Nephron (organoid): Measurements from ENCODE around the gene WFIKKN1.

Source experiments
- H3K27ac Mint-ChIP-seq, 3 experiments: 2 replicates each; pipeline ENCODE4 v1.8.0; 2020; ENCODE audit warnings: mixed read lengths in 3 of 3, mild to moderate bottlenecking in 2 of 3, moderate library complexity in 1 of 3
- H3K27me3 Mint-ChIP-seq: 2 replicates; pipeline ENCODE4 v1.8.0; 2021; ENCODE audit warnings: low read depth, mild to moderate bottlenecking, moderate library complexity, mixed read lengths
- H3K36me3 Mint-ChIP-seq: 2 replicates; pipeline ENCODE4 v1.8.0; 2020; ENCODE audit warnings: low read depth, mixed read lengths
- H3K4me1 Mint-ChIP-seq: 2 replicates; pipeline ENCODE4 v1.8.0; 2020; ENCODE audit warnings: mixed read lengths
- H3K4me3 Mint-ChIP-seq, 3 experiments: 2 replicates each; pipeline ENCODE4 v1.8.0; 2020; ENCODE audit warnings: mild to moderate bottlenecking in 3 of 3, mixed read lengths in 3 of 3, moderate library complexity in 2 of 3
- H3K9me3 Mint-ChIP-seq: 2 replicates; pipeline ENCODE4 v1.8.0; 2020; ENCODE audit warnings: mixed read lengths
- CTCF ChIP-seq, 3 experiments: fragments of 200-600 bp; sonication (generic); IDR thresholded peaks; one replicate each; pipeline ENCODE4 v1.5.0; 2021; ENCODE audit warnings: antibody characterized with exemption in 3 of 3; ENCODE audit not compliant: unreplicated experiment in 3 of 3

The WFIKKN1 gene

GRCh38 chr16:622920-623280, 7.9 kb upstream of the WFIKKN1 start:
- H3K27ac Mint-ChIP-seq = no peak overlapping the region
- H3K4me1 Mint-ChIP-seq = no peaks in the 10 kb centered on the region
- no peaks in the 10 kb centered on the region for H3K27me3 Mint-ChIP-seq
- H3K4me3 Mint-ChIP-seq = no peak overlapping the region
- no peak for TF ChIP-seq CTCF (IDR thresholded peaks at IDR 0.05; ENCODE audit: unreplicated experiment in 3 of 3)
- H3K9me3 Mint-ChIP-seq = no peaks in the 10 kb centered on the region
- peaks cover 10% of the 10 kb centered on the region for H3K36me3 Mint-ChIP-seq

- TF ChIP-seq CTCF (IDR thresholded peaks at IDR 0.05; ENCODE audit: unreplicated experiment in 3 of 3) = no peak
- Mint-ChIP-seq H3K27ac (no peak overlapping the region), H3K9me3 (no peaks in the 10 kb centered on the region), H3K27me3 (no peaks in the 10 kb centered on the region), H3K36me3 (peaks cover 13% of the 10 kb centered on the region), H3K4me1 (peaks cover 6% of the 10 kb centered on the region), H3K4me3 (no peak overlapping the region)
Observed at GRCh38 chr16:624526-625070, 6.2 kb upstream of the WFIKKN1 start.

- H3K9me3 Mint-ChIP-seq = no peaks in the 10 kb centered on the region
- H3K4me1 Mint-ChIP-seq = peaks cover 6% of the 10 kb centered on the region
- no peak overlapping the region for H3K4me3 Mint-ChIP-seq
- H3K27ac Mint-ChIP-seq = no peak overlapping the region
- no peak for TF ChIP-seq CTCF (IDR thresholded peaks at IDR 0.05; ENCODE audit: unreplicated experiment in 3 of 3)
- H3K36me3 Mint-ChIP-seq = peaks cover 13% of the 10 kb centered on the region
- H3K27me3 Mint-ChIP-seq = no peaks in the 10 kb centered on the region
Observed at GRCh38 chr16:625117-625976, 5.4 kb upstream of the WFIKKN1 start.

- Mint-ChIP-seq H3K27me3 (no peaks in the 10 kb centered on the region), H3K9me3 (no peaks in the 10 kb centered on the region), H3K4me3 (no peak overlapping the region), H3K27ac (no peak overlapping the region), H3K4me1 (peaks cover 6% of the 10 kb centered on the region), H3K36me3 (peaks cover 13% of the 10 kb centered on the region)
- TF ChIP-seq CTCF (IDR thresholded peaks at IDR 0.05; ENCODE audit: unreplicated experiment in 3 of 3) = no peak
Observed at GRCh38 chr16:625977-626765, 4.6 kb upstream of the WFIKKN1 start.

- H3K27me3 Mint-ChIP-seq = no peaks in the 10 kb centered on the region
- no peak overlapping the region for H3K4me3 Mint-ChIP-seq
- H3K9me3 Mint-ChIP-seq = no peaks in the 10 kb centered on the region
- H3K27ac Mint-ChIP-seq = no peak overlapping the region
- peaks cover 9% of the 10 kb centered on the region for H3K4me1 Mint-ChIP-seq
- H3K36me3 Mint-ChIP-seq = peaks cover 13% of the 10 kb centered on the region
- TF ChIP-seq CTCF (IDR thresholded peaks at IDR 0.05; ENCODE audit: unreplicated experiment in 3 of 3) = no peak
Observed at GRCh38 chr16:626787-627453, 3.9 kb upstream of the WFIKKN1 start.
